H9 (cell line): Measurements from ENCODE around the gene DNM2. TPM values are rescaled to one million over a fixed set of nuclear protein-coding genes. Genes with fewer than 3 reads are reported as not detected.

Experiments used
- DNase-seq: peaks from one replicate; pipeline ENCODE4 v3.0.0-alpha.2; 2017
- H2AFZ ChIP-seq: one replicate; pipeline ENCODE4 v1.6.1; 2013; ENCODE audit warnings: mild to moderate bottlenecking, low read length, control low read depth, moderate library complexity
- H2AK5ac ChIP-seq: 2 replicates; pipeline ENCODE4 v1.6.1; 2013; ENCODE audit warnings: low read length, control low read depth, mixed read lengths; ENCODE audit not compliant: insufficient read length
- H2BK120ac ChIP-seq: one replicate; pipeline ENCODE4 v1.6.1; 2013; ENCODE audit warnings: low read depth, mild to moderate bottlenecking, low read length, control low read depth, inconsistent platforms; ENCODE audit not compliant: poor library complexity, severe bottlenecking
- H2BK12ac ChIP-seq: 2 replicates; pipeline ENCODE4 v1.6.1; 2013; ENCODE audit warnings: low read length, control low read depth, mixed read lengths, low read depth; ENCODE audit not compliant: insufficient read length
- H2BK15ac ChIP-seq: 2 replicates; pipeline ENCODE4 v1.6.1; 2013; ENCODE audit warnings: low read depth, low read length, control low read depth
- H2BK20ac ChIP-seq: one replicate; pipeline ENCODE4 v1.6.1; 2013; ENCODE audit warnings: low read depth, mild to moderate bottlenecking, low read length, control low read depth, inconsistent platforms; ENCODE audit not compliant: poor library complexity, severe bottlenecking
- H2BK5ac ChIP-seq: 2 replicates; pipeline ENCODE4 v1.6.1; 2013; ENCODE audit warnings: low read length, control low read depth, mixed read lengths; ENCODE audit not compliant: insufficient read length
- H3K14ac ChIP-seq: 2 replicates; pipeline ENCODE4 v1.6.1; 2013; ENCODE audit warnings: low read length, control low read depth; ENCODE audit not compliant: insufficient read depth
- H3K18ac ChIP-seq: 2 replicates; pipeline ENCODE4 v1.6.1; 2013; ENCODE audit warnings: low read depth, mild to moderate bottlenecking, mixed read lengths, low read length, control low read depth; ENCODE audit not compliant: insufficient read length
- H3K23ac ChIP-seq: 2 replicates; pipeline ENCODE4 v1.6.1; 2013; ENCODE audit warnings: low read length, control low read depth, mixed read lengths, low read depth; ENCODE audit not compliant: insufficient read length
- H3K23me2 ChIP-seq: 2 replicates; pipeline ENCODE4 v1.6.1; 2013; ENCODE audit warnings: low read depth, mild to moderate bottlenecking, mixed read lengths, low read length, control low read depth; ENCODE audit not compliant: insufficient read length, poor library complexity, severe bottlenecking
- H3K27ac ChIP-seq: 2 replicates; pipeline ENCODE4 v1.5.1; 2013; ENCODE audit warnings: low read length, control low read depth, mixed read lengths, low read depth; ENCODE audit not compliant: insufficient read length
- H3K27me3 ChIP-seq: 2 replicates; pipeline ENCODE4 v1.6.1; 2013; ENCODE audit warnings: low read length, control low read depth, inconsistent platforms; ENCODE audit not compliant: insufficient read depth
- H3K4ac ChIP-seq: 2 replicates; pipeline ENCODE4 v1.6.1; 2013; ENCODE audit warnings: low read depth, mild to moderate bottlenecking, control low read depth, inconsistent platforms, low read length, moderate library complexity
- H3K4me1 ChIP-seq: 2 replicates; pipeline ENCODE4 v1.6.1; 2013; ENCODE audit warnings: low read length, control low read depth, inconsistent platforms; ENCODE audit not compliant: insufficient read depth
- H3K4me2 ChIP-seq: 2 replicates; pipeline ENCODE4 v1.6.1; 2013; ENCODE audit warnings: low read length, control low read depth, mixed read lengths; ENCODE audit not compliant: insufficient read length, insufficient read depth
- H3K56ac ChIP-seq: 2 replicates; pipeline ENCODE4 v1.6.1; 2013; ENCODE audit warnings: low read depth, mild to moderate bottlenecking, mixed read lengths, low read length, control low read depth; ENCODE audit not compliant: insufficient read length
- H3K79me1 ChIP-seq: 2 replicates; pipeline ENCODE4 v1.6.1; 2013; ENCODE audit warnings: low read depth, mild to moderate bottlenecking, moderate library complexity, low read length, control low read depth, inconsistent platforms; ENCODE audit not compliant: insufficient read depth, poor library complexity, severe bottlenecking
- H3K79me2 ChIP-seq: 2 replicates; pipeline ENCODE4 v1.6.1; 2013; ENCODE audit warnings: low read length, control low read depth, inconsistent platforms; ENCODE audit not compliant: insufficient read depth
- H3K9ac ChIP-seq: 2 replicates; pipeline ENCODE4 v1.6.1; 2013; ENCODE audit warnings: low read length, control low read depth, mixed read lengths; ENCODE audit not compliant: insufficient read length; ENCODE audit errors: extremely low read depth
- H3K9me3 ChIP-seq: one replicate; pipeline ENCODE4 v1.6.1; 2013; ENCODE audit warnings: low read depth, low read length, inconsistent platforms; ENCODE audit not compliant: control insufficient read depth
- H3T11ph ChIP-seq: one replicate; pipeline ENCODE4 v1.6.1; 2013; ENCODE audit warnings: mild to moderate bottlenecking, low read length, control low read depth, inconsistent platforms
- H4K20me1 ChIP-seq: one replicate; pipeline ENCODE4 v1.6.1; 2013; ENCODE audit not compliant: control insufficient read depth, insufficient read length, insufficient read depth
- H4K5ac ChIP-seq: 2 replicates; pipeline ENCODE4 v1.6.1; 2013; ENCODE audit warnings: low read depth, mild to moderate bottlenecking, mixed read lengths, low read length, control low read depth; ENCODE audit not compliant: insufficient read length
- H4K8ac ChIP-seq: replicated peaks from 2 replicates; pipeline ENCODE4 v1.6.1; 2013; ENCODE audit warnings: low read length, control low read depth, mixed read lengths, low read depth; ENCODE audit not compliant: insufficient read length
- H4K91ac ChIP-seq: 2 replicates; pipeline ENCODE4 v1.6.1; 2013; ENCODE audit warnings: low read depth, mild to moderate bottlenecking, moderate library complexity, mixed read lengths, low read length, control low read depth; ENCODE audit not compliant: insufficient read length
- H3K27ac Mint-ChIP-seq, 3 experiments: 2 replicates in 2 of 3; 3 replicates in 1 of 3; pipeline ENCODE4 v1.8.0; 2020 to 2021; ENCODE audit warnings: mixed read lengths in 3 of 3, mild to moderate bottlenecking in 1 of 3, moderate library complexity in 1 of 3
- H3K27me3 Mint-ChIP-seq: 2 replicates; pipeline ENCODE4 v1.8.0; 2021; ENCODE audit warnings: low read depth, mild to moderate bottlenecking, moderate library complexity, mixed read lengths
- H3K36me3 Mint-ChIP-seq, 3 experiments: 2 replicates in 2 of 3; 3 replicates in 1 of 3; pipeline ENCODE4 v1.8.0; 2020 to 2021; ENCODE audit warnings: low read depth in 3 of 3, mixed read lengths in 3 of 3; ENCODE audit not compliant: insufficient read depth in 1 of 3
- H3K4me1 Mint-ChIP-seq, 2 experiments: 2 replicates each; pipeline ENCODE4 v1.8.0; 2020; ENCODE audit warnings: mixed read lengths in 2 of 2
- H3K4me3 Mint-ChIP-seq, 2 experiments: 2 replicates in 1 of 2; 3 replicates in 1 of 2; pipeline ENCODE4 v1.8.0; 2020 to 2021; ENCODE audit warnings: mild to moderate bottlenecking in 2 of 2, mixed read lengths in 2 of 2, moderate library complexity in 1 of 2
- H3K9me3 Mint-ChIP-seq, 2 experiments: 2 replicates in 1 of 2; 3 replicates in 1 of 2; pipeline ENCODE4 v1.8.0; 2020; ENCODE audit warnings: mild to moderate bottlenecking in 2 of 2, mixed read lengths in 2 of 2, moderate library complexity in 1 of 2
- WGBS: extraction: QIAGEN DNeasy Blood & Tissue Kit; methylation state at CpG from one replicate; pipeline ENCODE4 v1.1.7; 2013; ENCODE audit warnings: missing lambda C conversion rate, low lambda C conversion rate, mixed read lengths; ENCODE audit not compliant: insufficient read length; ENCODE audit errors: extremely low coverage; 5-methylcytosine and 5-hydroxymethylcytosine counted together
- total RNA-seq: library from RNA; stranded (reverse); gene quantifications from 2 replicates; pipeline ENCODE4 v1.2.1, GENCODE V29; 2021
- TF ChIP-seq, protein P1 (sequence below): fragments of 200-600 bp; sonication (generic); conservative IDR thresholded peaks from 3 replicates; pipeline ENCODE4 v1.8.0; 2021; ENCODE audit warnings: antibody characterized with exemption, mild to moderate bottlenecking

Gene DNM2
- total RNA-seq, 1 experiment from 2014 or later, result 152 TPM

GRCh38 chr19:10712045-10712444, 5.8 kb upstream of the DNM2 start:
- Mint-ChIP-seq H3K27ac (peak overlapping the region in 2 of 3 experiments; percentile 70 to 79; a peak in 6 of 7 replicates), H3K4me3 (peak overlapping the region in 1 of 2 experiments; percentile 8; a peak in 1 of 5 replicates), H3K4me1 (peaks cover 3 to 13% of the 10 kb centered on the region in 2 experiments), H3K27me3 (no peaks in the 10 kb centered on the region), H3K36me3 (peaks cover 10 to 38% (median 23%) of the 10 kb centered on the region in 3 experiments; a peak in 6 of 7 replicates), H3K9me3 (no peaks in the 10 kb centered on the region)
- no peak overlapping the region for H3K56ac ChIP-seq
- no peak overlapping the region for H2AK5ac ChIP-seq
- no peaks in the 10 kb centered on the region for H3K23me2 ChIP-seq
- H3K27ac ChIP-seq, result no peak overlapping the region
- no peaks in the 10 kb centered on the region for H3K79me2 ChIP-seq
- H3K14ac ChIP-seq, result no peak overlapping the region
- WGBS, result no CpG with 5 or more reads among the region's 14 CpGs
- no peak overlapping the region for H3K23ac ChIP-seq
- H3K18ac ChIP-seq, result no peak overlapping the region
- H4K8ac ChIP-seq, result no peak overlapping the region
- H2BK5ac ChIP-seq, result no peak overlapping the region
- H2AFZ ChIP-seq, result no peak overlapping the region
- no peak overlapping the region for H3K4ac ChIP-seq
- no peak overlapping the region for H2BK15ac ChIP-seq
- no peak overlapping the region for H4K5ac ChIP-seq
- no peak overlapping the region for H2BK12ac ChIP-seq
- H3T11ph ChIP-seq, result no peak overlapping the region
- no peak overlapping the region for H2BK120ac ChIP-seq
- H3K9me3 ChIP-seq, result no peaks in the 10 kb centered on the region
- H3K9ac ChIP-seq, result peak overlapping the region; percentile 9
- TF ChIP-seq, protein P1, sequence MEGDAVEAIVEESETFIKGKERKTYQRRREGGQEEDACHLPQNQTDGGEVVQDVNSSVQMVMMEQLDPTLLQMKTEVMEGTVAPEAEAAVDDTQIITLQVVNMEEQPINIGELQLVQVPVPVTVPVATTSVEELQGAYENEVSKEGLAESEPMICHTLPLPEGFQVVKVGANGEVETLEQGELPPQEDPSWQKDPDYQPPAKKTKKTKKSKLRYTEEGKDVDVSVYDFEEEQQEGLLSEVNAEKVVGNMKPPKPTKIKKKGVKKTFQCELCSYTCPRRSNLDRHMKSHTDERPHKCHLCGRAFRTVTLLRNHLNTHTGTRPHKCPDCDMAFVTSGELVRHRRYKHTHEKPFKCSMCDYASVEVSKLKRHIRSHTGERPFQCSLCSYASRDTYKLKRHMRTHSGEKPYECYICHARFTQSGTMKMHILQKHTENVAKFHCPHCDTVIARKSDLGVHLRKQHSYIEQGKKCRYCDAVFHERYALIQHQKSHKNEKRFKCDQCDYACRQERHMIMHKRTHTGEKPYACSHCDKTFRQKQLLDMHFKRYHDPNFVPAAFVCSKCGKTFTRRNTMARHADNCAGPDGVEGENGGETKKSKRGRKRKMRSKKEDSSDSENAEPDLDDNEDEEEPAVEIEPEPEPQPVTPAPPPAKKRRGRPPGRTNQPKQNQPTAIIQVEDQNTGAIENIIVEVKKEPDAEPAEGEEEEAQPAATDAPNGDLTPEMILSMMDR, result peak; percentile 34; the same call in 1 of the 3 replicates
- no peak overlapping the region for H4K91ac ChIP-seq
- no peak overlapping the region for H2BK20ac ChIP-seq
- no peaks in the 10 kb centered on the region for H3K79me1 ChIP-seq
- DNase-seq, result peak; percentile 66
- no peak overlapping the region for H3K4me2 ChIP-seq
- H3K27me3 ChIP-seq, result no peaks in the 10 kb centered on the region
- no peaks in the 10 kb centered on the region for H4K20me1 ChIP-seq
- H3K4me1 ChIP-seq, result no peaks in the 10 kb centered on the region
